HEK293 (cell line): ENCODE results near the gene PLEKHH2.

Experiments
- CTCF ChIA-PET: fragments of 350-600 bp; formaldehyde crosslinking; extraction: SDS; loops from one replicate; lab custom pipeline; 2021; ENCODE audit warnings: antibody characterized with exemption; lab: Yijun Ruan, JAX
- POLR2A ChIA-PET: fragments of 300-600 bp; formaldehyde crosslinking; extraction: SDS; loops from one replicate; lab custom pipeline; 2020; ENCODE audit warnings: antibody characterized with exemption, inconsistent platforms; lab: Yijun Ruan, JAX
- H3K27ac ChIP-seq: fragments of 200-500 bp; sonication (Bioruptor generic); 2 replicates; pipeline ENCODE4 v1.5.1; 2014; ENCODE audit warnings: low read depth, low read length, control low read depth, inconsistent platforms; ENCODE audit errors: extremely low read depth
- H3K36me3 ChIP-seq, 2 experiments: fragments of 200-500 bp in 1 of 2; sonication (Bioruptor generic) in 1 of 2; 1 replicate in 1 of 2; 2 replicates in 1 of 2; pipeline ENCODE4 v1.5.1; 2014 to 2017; ENCODE audit warnings: inconsistent platforms in 2 of 2, low read length in 2 of 2; ENCODE audit not compliant: control insufficient read depth in 2 of 2, insufficient read depth in 1 of 2
- H3K4me1 ChIP-seq: fragments of 200-500 bp; sonication (Bioruptor generic); 2 replicates; pipeline ENCODE4 v1.5.1; 2014; ENCODE audit warnings: mild to moderate bottlenecking, low read length, inconsistent platforms; ENCODE audit not compliant: control insufficient read depth, insufficient read depth
- H3K4me3 ChIP-seq: 2 replicates; pipeline ENCODE4 v1.5.1; 2011; ENCODE audit warnings: low read depth, mild to moderate bottlenecking, control low read depth, low read length, moderate library complexity
- H3K9me3 ChIP-seq: fragments of 200-500 bp; sonication (Bioruptor generic); 2 replicates; pipeline ENCODE4 v1.5.1; 2014; ENCODE audit warnings: low read depth, low read length, inconsistent platforms; ENCODE audit not compliant: control insufficient read depth, insufficient read depth
- BCL11A ChIP-seq: fragments of 450-650 bp; formaldehyde crosslinking; IDR thresholded peaks from 2 replicates; pipeline ENCODE4 v1.5.1; 2016; ENCODE audit warnings: low read depth, missing biosample characterization, missing genetic modification characterization
- FEZF1 ChIP-seq: fragments of 450-650 bp; formaldehyde crosslinking; IDR thresholded peaks from 2 replicates; pipeline ENCODE4 v1.5.1; 2016; ENCODE audit warnings: missing biosample characterization, missing genetic modification characterization
- MZF1 ChIP-seq: fragments of 450-650 bp; formaldehyde crosslinking; IDR thresholded peaks from 2 replicates; pipeline ENCODE4 v1.5.1; 2017; ENCODE audit warnings: missing biosample characterization, missing genetic modification characterization, borderline replicate concordance
- WT1 ChIP-seq: fragments of 450-650 bp; formaldehyde crosslinking; IDR thresholded peaks from 2 replicates; pipeline ENCODE4 v1.5.1; 2016; ENCODE audit warnings: missing biosample characterization, missing genetic modification characterization
- ZBTB20 ChIP-seq: fragments of 450-650 bp; formaldehyde crosslinking; IDR thresholded peaks from 2 replicates; pipeline ENCODE4 v1.5.1; 2016; ENCODE audit warnings: missing biosample characterization, missing genetic modification characterization
- ZNF184 ChIP-seq: fragments of 450-650 bp; IDR thresholded peaks from 2 replicates; pipeline ENCODE4 v1.5.1; 2018; ENCODE audit warnings: missing biosample characterization, mild to moderate bottlenecking, missing genetic modification characterization
- ZNF24 ChIP-seq: fragments of 450-650 bp; formaldehyde crosslinking; IDR thresholded peaks from 2 replicates; pipeline ENCODE4 v1.5.1; 2016; ENCODE audit warnings: missing biosample characterization, missing genetic modification characterization
- ZNF548 ChIP-seq: fragments of 450-650 bp; formaldehyde crosslinking; IDR thresholded peaks from 2 replicates; pipeline ENCODE4 v1.5.1; 2016; ENCODE audit warnings: missing biosample characterization, missing genetic modification characterization
- ZNF623 ChIP-seq: fragments of 450-650 bp; formaldehyde crosslinking; IDR thresholded peaks from 2 replicates; pipeline ENCODE4 v1.5.1; 2016; ENCODE audit warnings: missing biosample characterization, missing genetic modification characterization
- ZNF654 ChIP-seq: fragments of 450-650 bp; formaldehyde crosslinking; IDR thresholded peaks from 2 replicates; pipeline ENCODE4 v1.5.1; 2016; ENCODE audit warnings: low read depth, missing biosample characterization, missing genetic modification characterization
- ZNF670 ChIP-seq: fragments of 450-650 bp; formaldehyde crosslinking; IDR thresholded peaks from 2 replicates; pipeline ENCODE4 v1.5.1; 2016; ENCODE audit warnings: missing biosample characterization, missing genetic modification characterization, low read depth
- TF ChIP-seq, protein P1 (sequence below): fragments of 450-650 bp; formaldehyde crosslinking; IDR thresholded peaks from 2 replicates; pipeline ENCODE4 v1.5.1; 2016; ENCODE audit warnings: missing biosample characterization, missing genetic modification characterization
- TF ChIP-seq, protein P2 (sequence below): fragments of 450-650 bp; formaldehyde crosslinking; conservative IDR thresholded peaks from 2 replicates; pipeline ENCODE4 v1.5.1; 2016; ENCODE audit warnings: low read depth, missing biosample characterization, missing genetic modification characterization
- TF ChIP-seq, protein P3 (sequence below): fragments of 450-650 bp; formaldehyde crosslinking; IDR thresholded peaks from 2 replicates; pipeline ENCODE4 v1.5.1; 2016; ENCODE audit warnings: missing biosample characterization, missing genetic modification characterization
- TF ChIP-seq, protein P4 (sequence below): fragments of 450-650 bp; formaldehyde crosslinking; conservative IDR thresholded peaks from 2 replicates; pipeline ENCODE4 v1.5.1; 2016; ENCODE audit warnings: low read depth, missing biosample characterization, missing genetic modification characterization
- TF ChIP-seq, protein P5 (sequence below): fragments of 450-650 bp; formaldehyde crosslinking; IDR thresholded peaks from 2 replicates; pipeline ENCODE4 v1.5.1; 2017; ENCODE audit warnings: missing biosample characterization, mild to moderate bottlenecking, missing genetic modification characterization, moderate library complexity

PLEKHH2 gene

DNA sequence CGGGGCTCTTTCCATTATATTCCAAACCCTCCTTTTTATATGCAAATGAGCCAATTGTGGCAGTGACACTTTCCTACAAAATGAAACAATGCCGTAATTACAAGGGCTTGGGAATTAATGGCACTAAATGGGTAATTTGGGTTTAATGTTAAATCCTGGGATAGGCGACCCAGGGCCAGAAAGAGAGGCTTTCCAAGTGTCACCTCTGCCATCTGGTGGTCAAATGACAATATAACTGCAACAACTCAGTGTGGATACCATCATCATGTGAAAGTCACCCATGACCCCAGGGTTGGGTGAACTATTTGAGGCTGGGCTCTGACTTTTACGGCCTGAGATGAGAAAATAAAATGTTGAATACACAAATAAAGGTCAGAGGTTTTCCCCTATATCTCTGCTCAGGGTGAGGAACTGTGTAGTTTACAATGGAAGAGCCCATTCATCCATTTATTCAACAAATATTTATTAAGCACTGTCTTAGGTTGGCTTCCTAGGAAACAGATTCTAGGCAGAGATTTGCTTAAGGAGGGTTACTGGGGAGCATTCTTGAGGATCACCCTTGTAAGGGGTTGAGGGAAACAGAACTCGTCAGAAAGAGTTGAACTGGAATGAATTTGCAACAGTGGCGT lies 27.7 kb upstream of the PLEKHH2 start:
- Histone ChIP-seq H3K27ac (no peak overlapping the region), H3K4me3 (no peak overlapping the region), H3K9me3 (no peaks in the 10 kb centered on the region), H3K36me3 (no peaks in the 10 kb centered on the region), H3K4me1 (no peaks in the 10 kb centered on the region)
- ChIA-PET CTCF (interaction anchor here (0.5 to 2.4 kb wide), 25 partner anchors 11 to 784 kb away, joined by 3 to 9 read pairs (median 4); partner anchors contain the start of genes THADA and ZFP36L2), POLR2A (interaction anchor here (1.1 kb wide), 1 partner anchor 13 kb away, joined by 3 read pairs; the partner anchor contains the start of gene THADA)
- TF ChIP-seq, protein P1, sequence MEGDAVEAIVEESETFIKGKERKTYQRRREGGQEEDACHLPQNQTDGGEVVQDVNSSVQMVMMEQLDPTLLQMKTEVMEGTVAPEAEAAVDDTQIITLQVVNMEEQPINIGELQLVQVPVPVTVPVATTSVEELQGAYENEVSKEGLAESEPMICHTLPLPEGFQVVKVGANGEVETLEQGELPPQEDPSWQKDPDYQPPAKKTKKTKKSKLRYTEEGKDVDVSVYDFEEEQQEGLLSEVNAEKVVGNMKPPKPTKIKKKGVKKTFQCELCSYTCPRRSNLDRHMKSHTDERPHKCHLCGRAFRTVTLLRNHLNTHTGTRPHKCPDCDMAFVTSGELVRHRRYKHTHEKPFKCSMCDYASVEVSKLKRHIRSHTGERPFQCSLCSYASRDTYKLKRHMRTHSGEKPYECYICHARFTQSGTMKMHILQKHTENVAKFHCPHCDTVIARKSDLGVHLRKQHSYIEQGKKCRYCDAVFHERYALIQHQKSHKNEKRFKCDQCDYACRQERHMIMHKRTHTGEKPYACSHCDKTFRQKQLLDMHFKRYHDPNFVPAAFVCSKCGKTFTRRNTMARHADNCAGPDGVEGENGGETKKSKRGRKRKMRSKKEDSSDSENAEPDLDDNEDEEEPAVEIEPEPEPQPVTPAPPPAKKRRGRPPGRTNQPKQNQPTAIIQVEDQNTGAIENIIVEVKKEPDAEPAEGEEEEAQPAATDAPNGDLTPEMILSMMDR (tag by site-specific recombination): 0 out of 2 replicates have a peak, but pooled peaks have one; percentile 31
- TF ChIP-seq ZBTB20 (peak; percentile 38; the same call in 1 of the 2 replicates), ZNF654 (tag by site-specific recombination) (peak; percentile 80), WT1 (tag by site-specific recombination) (no peak)
- TF ChIP-seq, protein P2, sequence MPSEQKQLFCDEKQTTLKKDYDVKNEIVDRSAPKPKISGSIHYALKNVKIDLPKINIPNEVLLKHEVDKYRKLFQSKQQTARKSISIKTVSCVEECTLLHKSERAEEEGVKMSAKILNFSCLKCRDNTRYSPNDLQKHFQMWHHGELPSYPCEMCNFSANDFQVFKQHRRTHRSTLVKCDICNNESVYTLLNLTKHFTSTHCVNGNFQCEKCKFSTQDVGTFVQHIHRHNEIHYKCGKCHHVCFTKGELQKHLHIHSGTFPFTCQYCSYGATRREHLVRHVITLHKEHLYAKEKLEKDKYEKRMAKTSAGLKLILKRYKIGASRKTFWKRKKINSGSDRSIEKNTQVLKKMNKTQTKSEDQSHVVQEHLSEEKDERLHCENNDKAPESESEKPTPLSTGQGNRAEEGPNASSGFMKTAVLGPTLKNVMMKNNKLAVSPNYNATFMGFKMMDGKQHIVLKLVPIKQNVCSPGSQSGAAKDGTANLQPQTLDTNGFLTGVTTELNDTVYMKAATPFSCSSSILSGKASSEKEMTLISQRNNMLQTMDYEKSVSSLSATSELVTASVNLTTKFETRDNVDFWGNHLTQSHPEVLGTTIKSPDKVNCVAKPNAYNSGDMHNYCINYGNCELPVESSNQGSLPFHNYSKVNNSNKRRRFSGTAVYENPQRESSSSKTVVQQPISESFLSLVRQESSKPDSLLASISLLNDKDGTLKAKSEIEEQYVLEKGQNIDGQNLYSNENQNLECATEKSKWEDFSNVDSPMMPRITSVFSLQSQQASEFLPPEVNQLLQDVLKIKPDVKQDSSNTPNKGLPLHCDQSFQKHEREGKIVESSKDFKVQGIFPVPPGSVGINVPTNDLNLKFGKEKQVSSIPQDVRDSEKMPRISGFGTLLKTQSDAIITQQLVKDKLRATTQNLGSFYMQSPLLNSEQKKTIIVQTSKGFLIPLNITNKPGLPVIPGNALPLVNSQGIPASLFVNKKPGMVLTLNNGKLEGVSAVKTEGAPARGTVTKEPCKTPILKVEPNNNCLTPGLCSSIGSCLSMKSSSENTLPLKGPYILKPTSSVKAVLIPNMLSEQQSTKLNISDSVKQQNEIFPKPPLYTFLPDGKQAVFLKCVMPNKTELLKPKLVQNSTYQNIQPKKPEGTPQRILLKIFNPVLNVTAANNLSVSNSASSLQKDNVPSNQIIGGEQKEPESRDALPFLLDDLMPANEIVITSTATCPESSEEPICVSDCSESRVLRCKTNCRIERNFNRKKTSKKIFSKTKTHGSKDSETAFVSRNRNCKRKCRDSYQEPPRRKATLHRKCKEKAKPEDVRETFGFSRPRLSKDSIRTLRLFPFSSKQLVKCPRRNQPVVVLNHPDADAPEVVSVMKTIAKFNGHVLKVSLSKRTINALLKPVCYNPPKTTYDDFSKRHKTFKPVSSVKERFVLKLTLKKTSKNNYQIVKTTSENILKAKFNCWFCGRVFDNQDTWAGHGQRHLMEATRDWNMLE (tag by site-specific recombination): no peak
- TF ChIP-seq, protein P3, sequence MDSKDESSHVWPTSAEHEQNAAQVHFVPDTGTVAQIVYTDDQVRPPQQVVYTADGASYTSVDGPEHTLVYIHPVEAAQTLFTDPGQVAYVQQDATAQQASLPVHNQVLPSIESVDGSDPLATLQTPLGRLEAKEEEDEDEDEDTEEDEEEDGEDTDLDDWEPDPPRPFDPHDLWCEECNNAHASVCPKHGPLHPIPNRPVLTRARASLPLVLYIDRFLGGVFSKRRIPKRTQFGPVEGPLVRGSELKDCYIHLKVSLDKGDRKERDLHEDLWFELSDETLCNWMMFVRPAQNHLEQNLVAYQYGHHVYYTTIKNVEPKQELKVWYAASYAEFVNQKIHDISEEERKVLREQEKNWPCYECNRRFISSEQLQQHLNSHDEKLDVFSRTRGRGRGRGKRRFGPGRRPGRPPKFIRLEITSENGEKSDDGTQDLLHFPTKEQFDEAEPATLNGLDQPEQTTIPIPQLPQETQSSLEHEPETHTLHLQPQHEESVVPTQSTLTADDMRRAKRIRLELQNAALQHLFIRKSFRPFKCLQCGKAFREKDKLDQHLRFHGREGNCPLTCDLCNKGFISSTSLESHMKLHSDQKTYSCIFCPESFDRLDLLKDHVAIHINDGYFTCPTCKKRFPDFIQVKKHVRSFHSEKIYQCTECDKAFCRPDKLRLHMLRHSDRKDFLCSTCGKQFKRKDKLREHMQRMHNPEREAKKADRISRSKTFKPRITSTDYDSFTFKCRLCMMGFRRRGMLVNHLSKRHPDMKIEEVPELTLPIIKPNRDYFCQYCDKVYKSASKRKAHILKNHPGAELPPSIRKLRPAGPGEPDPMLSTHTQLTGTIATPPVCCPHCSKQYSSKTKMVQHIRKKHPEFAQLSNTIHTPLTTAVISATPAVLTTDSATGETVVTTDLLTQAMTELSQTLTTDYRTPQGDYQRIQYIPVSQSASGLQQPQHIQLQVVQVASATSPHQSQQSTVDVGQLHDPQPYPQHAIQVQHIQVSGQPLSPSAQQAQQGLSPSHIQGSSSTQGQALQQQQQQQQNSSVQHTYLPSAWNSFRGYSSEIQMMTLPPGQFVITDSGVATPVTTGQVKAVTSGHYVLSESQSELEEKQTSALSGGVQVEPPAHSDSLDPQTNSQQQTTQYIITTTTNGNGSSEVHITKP: 0 out of 2 replicates have a peak, but pooled peaks have one; percentile 26

DNA sequence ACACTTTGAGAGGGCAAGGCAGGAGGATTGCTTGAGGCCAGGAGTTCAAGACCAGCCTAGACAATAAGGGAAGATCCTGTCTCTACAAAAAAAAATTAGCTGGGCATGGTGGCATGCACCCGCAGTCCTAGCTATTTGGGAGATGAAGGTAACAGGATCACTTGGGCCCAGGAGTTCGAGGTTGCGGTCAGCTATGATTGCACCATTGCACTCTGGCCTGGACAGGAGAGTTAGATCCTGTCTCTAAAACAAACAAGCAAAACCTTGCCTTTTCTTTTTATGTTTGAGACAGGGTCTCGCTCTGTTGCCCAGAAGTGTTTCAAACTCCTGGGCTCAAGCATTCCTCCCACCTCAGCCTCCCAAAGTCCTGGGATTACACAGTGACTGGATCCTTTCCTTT lies 26.7 kb upstream of the PLEKHH2 start:
- no peaks in the 10 kb centered on the region for H3K4me1 ChIP-seq
- no peak overlapping the region for H3K4me3 ChIP-seq
- ChIA-PET CTCF (interaction anchor here (0.6 to 2.4 kb wide), 18 partner anchors 11 to 782 kb away, joined by 3 to 9 read pairs (median 4); partner anchors contain the start of gene THADA), POLR2A (interaction anchor here (1.1 kb wide), 1 partner anchor 14 kb away, joined by 3 read pairs; the partner anchor contains the start of gene THADA)
- no peak overlapping the region for H3K27ac ChIP-seq
- H3K36me3 ChIP-seq: no peaks in the 10 kb centered on the region
- no peaks in the 10 kb centered on the region for H3K9me3 ChIP-seq
- TF ChIP-seq ZNF623 (tag by site-specific recombination) (no peak), ZNF24 (tag by site-specific recombination) (no peak), MZF1 (tag by site-specific recombination) (no peak), ZNF184 (no peak), ZNF670 (tag by site-specific recombination) (no peak), BCL11A (tag by site-specific recombination) (no peak), FEZF1 (tag by site-specific recombination) (no peak), ZNF548 (tag by site-specific recombination) (no peak)
- TF ChIP-seq, protein P4, sequence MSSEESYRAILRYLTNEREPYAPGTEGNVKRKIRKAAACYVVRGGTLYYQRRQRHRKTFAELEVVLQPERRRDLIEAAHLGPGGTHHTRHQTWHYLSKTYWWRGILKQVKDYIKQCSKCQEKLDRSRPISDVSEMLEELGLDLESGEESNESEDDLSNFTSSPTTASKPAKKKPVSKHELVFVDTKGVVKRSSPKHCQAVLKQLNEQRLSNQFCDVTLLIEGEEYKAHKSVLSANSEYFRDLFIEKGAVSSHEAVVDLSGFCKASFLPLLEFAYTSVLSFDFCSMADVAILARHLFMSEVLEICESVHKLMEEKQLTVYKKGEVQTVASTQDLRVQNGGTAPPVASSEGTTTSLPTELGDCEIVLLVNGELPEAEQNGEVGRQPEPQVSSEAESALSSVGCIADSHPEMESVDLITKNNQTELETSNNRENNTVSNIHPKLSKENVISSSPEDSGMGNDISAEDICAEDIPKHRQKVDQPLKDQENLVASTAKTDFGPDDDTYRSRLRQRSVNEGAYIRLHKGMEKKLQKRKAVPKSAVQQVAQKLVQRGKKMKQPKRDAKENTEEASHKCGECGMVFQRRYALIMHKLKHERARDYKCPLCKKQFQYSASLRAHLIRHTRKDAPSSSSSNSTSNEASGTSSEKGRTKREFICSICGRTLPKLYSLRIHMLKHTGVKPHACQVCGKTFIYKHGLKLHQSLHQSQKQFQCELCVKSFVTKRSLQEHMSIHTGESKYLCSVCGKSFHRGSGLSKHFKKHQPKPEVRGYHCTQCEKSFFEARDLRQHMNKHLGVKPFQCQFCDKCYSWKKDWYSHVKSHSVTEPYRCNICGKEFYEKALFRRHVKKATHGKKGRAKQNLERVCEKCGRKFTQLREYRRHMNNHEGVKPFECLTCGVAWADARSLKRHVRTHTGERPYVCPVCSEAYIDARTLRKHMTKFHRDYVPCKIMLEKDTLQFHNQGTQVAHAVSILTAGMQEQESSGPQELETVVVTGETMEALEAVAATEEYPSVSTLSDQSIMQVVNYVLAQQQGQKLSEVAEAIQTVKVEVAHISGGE: no peak
- TF ChIP-seq, protein P5, sequence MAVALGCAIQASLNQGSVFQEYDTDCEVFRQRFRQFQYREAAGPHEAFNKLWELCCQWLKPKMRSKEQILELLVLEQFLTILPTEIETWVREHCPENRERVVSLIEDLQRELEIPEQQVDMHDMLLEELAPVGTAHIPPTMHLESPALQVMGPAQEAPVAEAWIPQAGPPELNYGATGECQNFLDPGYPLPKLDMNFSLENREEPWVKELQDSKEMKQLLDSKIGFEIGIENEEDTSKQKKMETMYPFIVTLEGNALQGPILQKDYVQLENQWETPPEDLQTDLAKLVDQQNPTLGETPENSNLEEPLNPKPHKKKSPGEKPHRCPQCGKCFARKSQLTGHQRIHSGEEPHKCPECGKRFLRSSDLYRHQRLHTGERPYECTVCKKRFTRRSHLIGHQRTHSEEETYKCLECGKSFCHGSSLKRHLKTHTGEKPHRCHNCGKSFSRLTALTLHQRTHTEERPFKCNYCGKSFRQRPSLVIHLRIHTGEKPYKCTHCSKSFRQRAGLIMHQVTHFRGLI (tag by site-specific recombination): no peak
